Retina (tissue), 1 donor: ENCODE results near the gene TMEM184B.
A peak's percentile ranks its signal among the peaks of the same experiment; 100 is the strongest.

ENCODE experiments used
- DNase-seq: peaks from one replicate; pipeline ENCODE4 v3.0.0-alpha.2; 2016

TMEM184B gene

DNA sequence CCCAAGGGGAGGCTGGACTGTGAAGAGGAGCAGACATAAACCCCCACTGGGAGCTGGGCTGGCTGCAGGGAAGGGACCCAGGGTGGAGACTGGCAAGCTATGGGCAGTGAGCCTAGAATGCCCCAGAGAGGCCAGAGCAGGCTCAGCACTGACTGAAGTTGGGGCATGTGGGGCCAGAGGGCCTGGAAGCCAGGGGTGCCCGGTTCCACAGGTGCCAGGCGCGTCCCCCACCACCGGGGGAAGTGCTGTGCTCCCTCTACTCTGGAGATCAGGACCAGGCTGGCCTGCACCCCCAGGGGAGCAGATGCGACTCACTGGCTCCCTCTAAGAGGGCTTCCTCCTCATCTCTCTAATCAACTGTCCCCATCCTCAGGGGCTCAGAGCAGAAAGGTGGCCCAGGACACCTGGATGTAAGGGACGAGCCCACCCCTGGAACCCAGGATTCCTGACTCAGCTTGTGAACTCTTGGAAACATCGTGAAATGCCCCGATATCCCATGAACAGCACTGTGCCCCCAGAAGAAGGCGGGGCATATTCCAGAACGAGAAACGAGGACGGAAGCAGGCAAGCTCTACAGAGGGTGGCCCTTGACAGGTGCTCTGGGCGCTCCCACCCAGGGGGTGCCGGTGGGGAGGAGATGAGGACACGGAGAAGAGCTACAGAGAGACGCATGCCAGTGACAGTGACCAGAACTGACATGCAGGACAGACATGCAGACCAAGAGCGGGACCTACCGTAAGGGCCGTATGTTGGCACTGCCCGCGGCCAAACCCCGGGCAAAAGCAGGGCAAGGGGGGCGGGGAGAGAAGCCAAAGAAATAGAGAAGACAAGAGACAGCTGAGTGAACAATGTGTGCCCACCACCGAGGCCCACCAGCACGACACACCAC lies 50.7 kb downstream of the TMEM184B start:
- DNase-seq, result no peak

DNA sequence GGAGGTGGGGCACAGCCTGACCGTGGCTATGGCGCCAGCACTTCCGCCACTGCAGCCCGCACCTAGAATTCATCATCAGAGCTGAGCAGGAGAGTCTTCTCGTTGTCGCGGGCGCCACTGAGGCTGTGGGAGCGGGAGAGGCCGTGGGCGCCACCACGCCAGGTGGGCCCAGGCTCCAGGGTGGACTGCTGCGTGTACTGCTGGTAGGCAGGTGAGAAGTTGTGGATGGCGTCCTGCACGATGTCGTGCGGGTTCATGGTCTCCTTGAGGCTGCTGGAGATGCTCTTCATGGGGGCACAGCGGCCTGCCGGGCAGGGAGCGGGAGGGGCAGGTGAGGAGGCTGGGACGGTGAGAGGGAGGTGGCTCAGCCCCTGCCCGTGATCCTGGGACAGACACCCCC lies 51.4 kb downstream of the TMEM184B start:
- no peak for DNase-seq

DNA sequence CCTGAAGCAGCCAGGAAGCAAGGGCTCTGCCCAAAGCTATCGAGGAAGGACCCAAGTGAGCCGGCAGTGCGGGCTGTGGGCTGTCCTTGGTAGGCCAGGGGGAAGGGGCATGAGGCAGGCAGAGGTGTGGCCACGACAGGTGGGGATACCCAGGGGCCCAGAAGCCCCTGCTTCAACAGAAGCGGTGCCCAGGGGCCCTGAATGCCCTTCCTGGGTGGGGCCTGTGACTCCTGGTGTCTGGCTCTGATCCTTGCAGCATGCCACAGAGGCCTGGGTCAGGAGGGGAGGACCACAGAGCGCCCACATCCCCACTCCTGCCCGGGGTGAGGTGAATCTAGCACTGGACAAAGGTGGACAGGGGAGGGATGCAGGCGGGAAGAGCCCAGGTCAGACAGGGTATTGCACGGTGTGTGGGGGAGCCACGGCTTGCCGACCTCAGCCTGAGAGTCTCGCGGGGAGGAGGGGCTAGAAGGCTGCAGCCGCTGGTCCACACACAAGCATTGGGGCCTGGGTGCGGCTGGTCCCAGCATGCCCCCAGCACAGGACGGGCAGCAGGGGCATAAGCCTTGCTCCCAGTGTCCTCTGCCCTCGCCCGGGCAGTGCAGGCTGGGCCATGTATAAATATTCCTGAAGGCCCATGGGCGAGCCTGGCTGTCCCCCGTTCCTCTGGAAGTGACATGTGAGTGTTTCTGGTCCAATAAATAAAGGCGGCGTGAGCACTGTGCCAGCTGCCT lies 52.0 kb downstream of the TMEM184B start:
- DNase-seq, result no peak

DNA sequence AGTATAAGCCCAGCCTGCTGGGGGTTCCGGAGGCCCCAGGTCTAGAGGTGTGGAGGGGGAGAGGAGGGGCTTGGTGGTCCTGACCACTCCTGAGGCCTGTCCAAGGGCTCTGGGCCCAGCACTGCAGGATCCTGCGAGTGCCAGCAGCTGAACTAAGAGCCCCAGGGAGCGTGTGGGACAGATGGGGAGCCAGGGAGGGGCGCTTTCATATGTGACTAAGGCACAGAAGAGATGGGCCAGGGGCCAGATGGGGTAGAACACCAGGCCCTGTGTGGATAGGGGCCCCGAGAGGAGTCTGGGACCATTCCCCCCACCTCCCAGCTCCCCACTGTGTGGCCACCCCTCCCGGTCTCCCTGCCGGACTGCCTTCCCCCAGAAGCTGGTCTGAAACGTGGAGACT lies 52.6 kb downstream of the TMEM184B start:
- DNase-seq, result no peak

DNA sequence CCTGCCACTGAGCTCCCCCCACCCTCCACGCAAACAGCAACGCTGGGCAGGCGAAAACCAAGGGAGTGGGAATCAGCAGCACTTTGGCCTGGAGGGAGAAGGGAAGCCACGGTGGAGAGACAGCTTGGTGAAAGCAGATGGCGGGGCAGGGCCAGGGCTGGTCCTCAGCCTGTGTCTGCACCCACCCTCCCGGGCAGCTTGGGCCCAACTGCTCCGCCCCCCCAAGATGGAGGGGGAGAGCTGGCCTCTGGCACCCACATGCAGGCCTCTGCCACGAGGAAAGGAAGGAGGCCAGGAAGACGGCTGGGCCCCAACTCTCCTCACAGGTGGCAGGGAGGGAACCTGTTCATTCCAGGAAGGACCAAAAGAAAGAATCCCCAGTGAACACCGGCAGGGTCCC lies 53.2 kb downstream of the TMEM184B start:
- peak; percentile 48 for DNase-seq

DNA sequence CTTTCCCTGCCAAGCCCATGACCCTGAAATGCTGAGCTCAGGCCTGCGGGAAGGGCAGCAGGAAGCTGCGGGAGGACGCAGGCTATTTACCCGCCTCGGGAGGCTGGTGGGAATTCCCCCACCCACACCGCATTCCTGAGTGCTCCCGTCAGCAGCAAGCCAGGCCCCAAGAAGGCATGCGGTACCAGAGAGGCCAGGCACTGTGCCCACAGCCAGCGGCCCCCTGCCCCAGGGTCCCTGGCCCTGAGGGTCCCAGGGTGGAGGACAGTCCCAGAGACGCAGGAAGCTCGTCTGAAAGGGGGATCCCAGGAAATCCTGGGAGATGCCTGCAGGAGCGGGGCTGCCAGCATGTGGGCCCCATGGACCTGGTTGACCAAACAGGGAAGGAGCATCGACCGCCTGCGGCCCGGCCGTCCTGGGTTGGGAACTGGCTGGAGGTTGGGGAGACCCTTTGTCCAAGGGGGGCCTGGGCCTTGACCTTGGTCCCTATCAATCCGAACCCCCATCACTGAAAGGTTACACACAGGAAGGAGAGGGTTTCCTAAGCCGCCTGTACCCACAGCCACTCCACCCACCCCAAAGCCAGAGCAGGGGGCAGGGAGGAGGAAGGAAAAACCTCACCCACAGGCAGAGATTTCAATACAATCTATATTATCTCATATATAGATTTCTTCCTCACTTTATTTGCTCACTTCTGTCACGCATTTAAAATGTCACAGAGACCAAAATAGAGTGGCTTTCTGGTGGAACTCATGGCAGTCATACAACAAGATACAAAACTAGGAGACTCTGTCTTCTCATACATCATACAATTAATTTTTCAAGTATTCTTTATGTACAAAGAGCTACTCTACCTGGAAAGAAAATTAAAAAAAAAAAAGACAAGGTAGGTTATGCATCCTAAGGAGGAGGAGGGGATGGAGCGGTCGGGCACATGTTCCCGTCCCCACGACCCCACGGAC lies 53.9 kb downstream of the TMEM184B start:
- peak; percentile 69 for DNase-seq

DNA sequence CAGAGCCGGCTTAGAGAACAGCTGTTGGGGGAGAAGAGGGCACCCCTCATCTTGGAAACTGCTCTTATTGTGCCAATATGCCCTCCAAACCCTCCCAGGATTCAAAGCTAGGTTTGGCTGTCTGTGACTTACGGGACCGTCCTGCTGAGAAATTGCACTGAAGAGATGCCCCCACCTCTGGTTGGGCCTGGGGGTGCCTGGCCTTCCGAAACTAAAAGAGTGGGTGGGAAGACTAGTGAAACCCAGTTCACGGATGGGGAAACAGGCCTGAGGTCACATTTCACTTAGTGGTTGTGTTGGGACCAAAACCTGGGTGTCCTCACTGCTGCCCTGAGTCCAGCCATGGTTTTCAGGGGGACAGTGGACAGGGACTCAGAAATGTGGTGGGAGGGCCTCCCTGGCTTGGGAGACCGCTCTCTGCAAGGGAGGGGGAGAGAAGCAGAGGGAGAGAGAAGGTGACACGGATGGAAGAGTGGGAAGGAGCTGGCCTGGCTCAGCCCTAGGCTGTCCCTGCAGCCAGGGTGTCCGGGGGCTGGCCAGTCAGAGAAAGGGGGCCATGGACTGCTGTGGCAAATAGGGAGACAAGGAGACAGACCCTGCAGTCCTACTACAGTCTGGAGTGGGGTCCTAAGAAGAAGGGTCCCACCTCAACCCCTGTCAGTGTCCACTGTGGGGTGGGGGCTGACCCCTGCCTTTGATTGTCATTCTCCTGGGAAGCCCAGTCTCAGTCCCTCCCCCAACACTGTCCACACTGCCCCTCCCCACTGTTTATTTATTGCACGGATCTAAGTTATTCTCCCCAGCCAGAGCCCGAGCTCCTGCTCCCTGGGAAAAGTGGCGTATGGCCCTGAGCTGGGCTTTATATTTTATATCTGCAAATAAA lies 57.4 kb downstream of the TMEM184B start:
- no peak for DNase-seq

DNA sequence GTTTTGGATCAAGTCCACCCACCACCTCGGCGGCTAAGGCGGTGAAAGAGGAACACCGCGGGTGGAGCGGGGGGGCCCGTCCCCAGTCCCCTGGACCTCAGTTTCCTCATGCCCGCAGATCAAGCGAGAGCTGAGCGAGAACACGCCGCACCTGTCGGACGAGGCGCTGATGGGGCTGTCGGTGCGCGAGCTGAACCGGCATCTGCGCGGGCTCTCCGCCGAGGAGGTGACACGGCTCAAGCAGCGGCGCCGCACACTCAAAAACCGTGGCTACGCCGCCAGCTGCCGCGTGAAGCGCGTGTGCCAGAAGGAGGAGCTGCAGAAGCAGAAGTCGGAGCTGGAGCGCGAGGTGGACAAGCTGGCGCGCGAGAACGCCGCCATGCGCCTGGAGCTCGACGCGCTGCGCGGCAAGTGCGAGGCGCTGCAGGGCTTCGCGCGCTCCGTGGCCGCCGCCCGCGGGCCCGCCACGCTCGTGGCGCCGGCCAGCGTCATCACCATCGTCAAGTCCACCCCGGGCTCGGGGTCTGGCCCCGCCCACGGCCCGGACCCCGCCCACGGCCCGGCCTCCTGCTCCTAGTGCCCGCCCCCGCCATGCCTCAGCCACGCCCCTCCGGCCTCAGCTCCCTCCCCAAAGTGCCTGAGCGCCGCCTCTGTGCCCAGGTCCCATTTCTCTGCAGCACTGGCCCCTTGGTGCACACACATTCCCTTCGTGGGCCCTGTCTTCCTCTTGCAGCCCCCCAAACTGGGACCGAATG lies 58.3 kb downstream of the TMEM184B start:
- peak; percentile 79 for DNase-seq

DNA sequence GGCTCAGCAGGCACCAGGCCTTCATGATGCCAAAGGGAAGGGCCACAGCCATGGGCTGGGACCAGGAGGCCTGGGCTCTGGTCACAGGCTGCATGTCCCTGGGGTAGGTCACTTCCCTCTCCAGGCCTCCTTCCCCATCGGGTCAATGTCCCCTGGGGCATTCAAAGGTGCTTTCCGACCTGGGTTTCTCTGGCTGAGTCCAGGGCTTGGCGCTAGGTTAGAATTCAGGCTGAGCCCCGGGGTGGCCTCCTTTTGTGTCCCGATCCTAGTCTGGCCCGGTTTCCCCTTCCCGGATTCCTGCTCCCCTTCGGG lies 58.9 kb downstream of the TMEM184B start:
- DNase-seq, result no peak

DNA sequence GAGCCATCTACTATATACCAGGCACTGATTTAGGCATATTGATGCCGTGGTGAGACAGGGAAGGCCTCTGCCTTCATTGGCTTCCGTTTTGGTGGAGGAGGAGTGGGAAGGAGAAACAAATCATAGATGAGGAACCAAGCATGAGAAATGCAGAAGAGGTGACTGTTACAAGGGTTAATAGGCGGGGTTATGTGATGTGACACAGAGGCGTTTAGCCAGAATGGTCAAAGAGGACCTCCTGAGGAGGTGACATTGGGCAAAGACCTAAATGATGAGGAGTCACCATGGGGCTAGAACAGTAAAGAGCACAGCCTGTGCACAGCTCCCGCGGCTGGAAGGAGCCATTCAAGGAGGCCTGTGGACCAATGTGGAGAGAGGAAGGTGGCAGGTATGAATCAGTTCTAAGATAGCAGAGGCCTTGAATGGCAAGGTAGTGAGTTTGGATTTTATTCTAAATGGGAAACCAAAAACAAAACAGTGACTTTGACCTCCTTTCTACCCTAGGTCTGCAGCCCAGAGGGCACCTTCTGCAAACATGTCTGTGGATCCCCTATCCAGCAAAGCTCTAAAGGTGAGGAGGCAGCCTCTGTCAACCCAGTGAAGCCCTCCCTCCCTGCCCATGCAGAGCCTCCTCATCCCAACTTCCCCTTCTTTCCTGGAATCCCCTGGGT lies 59.4 kb downstream of the TMEM184B start:
- DNase-seq, result peak; percentile 11

DNA sequence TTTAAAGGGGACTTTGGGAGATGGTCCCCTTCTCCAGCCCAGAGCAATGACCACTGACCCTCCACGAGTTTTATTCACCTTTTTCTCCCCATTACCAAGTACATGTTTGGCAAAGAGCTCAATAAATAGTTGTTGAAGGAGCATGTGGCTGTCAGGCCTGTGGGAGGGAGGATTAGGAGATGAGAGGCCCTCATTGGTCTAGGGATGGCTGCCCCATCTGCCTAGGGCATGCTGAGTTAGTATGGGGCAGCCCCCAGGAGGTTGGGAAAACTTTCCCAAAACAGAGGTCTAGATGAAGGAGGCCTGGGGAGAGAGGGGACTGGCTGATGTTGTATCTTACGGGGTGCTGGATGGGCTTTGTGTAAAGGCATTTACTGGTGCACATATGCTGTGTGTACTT lies 60.4 kb downstream of the TMEM184B start:
- no peak for DNase-seq

DNA sequence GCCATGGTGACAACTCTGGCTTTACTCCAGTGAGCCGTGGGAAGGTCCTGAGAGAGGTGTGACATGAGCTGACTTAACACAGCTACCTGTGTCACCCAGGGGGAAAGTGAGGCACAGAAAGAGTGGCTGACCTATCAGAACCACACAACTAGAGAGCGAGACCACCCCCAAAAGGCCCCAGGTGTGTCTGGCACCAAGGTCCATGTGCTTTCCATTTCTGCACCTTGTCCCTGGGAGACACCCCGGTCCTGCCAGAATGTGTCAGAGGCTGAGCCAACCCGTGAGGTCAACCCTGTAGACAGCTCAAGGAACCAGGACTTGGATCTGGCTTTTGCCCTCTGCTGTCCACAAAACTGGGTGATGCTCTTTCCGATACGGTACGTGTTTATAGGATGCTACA lies 61.3 kb downstream of the TMEM184B start:
- DNase-seq, result no peak

DNA sequence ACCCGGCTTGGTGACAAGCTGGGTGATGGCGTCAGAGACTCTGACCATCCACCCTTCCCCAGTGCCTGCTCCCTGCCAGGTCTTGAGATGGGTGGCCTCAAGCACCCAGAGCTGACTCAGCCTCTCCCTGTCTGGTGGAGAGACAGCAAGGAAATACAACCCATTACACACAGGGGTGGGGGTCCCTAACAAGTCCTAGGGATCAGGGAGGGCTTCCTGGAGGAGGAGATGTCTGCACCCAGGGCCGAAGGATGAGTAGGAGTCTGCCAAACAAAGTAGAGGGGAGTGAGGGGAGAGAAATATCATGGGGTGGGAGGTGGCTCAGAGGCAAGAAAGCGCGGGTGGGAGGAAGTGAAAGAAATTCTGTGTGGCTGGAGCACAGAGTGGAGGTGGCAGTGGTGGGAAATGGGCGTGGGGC lies 64.2 kb downstream of the TMEM184B start:
- no peak for DNase-seq

DNA sequence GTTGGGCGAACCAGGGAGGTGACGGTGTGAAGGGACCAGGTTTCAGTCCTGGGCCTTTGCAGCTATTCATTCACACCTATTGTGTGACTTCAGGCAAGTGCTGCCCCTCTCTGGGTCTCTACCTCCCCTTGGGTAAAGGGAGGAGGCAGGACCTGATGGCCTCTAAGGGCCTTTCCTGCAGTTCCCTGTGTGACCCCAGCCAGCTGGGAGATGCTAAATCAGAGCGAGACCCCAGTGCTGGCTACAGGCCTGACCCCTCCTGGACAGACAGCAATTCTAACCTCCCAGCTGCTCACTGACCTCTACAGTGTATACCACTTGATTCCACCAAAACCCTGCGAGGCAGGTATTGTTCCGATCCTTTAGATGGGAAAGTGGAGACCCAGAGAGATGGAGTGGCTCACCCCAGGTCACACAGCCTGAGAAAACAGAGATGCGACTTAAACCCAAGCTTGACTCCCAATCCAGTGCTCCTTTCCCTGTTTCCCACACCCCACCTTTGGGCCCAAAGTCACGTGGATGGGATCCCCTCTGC lies 64.8 kb downstream of the TMEM184B start:
- DNase-seq, result no peak

DNA sequence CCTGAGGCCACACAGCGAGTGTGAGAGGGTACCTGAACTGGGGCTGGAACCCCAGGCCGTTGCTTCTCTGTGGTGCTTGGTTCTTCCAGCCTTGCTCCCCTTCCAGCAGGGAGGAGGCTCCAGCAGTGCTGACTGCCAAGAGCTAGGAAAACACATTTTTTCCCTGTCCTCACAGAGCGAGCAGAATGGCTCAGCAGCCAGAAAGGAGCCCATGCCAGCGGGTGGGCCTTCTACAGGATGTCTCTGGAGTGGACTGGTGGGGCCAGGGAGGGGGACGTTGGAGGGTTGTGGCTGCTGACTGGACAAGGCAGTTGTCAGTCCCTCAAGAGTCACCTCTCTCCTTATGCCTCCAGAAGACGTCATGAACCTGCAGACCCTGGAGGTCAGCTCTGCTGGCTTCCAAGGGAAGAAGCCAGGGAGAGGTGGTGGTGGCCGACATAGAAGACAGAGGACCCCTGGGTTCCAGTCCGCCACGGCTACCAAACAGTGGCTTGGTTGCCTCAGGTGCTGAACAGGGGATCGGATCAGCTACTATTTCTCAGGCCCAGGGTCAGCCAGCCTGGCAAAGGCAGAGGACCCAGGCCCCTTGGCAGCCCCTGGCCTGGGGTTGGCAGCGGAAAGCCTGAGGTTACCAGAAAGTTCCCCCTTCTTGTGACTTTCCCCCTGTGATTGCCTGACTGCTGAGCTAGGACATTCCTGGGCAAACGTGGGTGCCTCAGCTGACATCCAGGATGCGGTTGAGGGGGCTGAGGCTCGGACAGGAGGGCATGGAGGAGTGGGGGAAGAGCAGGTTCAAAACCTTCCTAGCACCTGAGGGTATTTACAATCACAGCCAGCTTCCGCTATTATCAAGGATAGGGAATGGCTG lies 67.3 kb downstream of the TMEM184B start:
- no peak for DNase-seq

DNA sequence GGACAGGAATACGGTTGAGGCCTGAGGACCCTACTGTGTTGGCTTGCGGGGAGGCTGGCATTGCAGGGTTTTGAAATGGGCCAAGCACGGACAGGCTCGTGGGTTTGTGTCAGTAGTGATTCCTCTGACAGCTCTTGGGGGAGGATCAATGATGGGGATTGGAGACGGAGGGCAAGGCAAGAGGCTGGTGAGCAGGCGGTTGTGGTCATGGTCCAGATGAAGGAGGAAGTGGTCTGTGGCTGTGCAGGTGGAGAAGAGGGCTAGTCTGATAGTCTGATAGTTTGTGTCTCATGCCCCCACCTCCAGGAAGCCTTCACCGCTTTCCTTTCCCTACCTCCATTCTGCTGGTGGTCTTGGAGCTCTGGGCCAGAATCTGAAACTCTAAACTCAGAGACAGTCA lies 68.0 kb downstream of the TMEM184B start:
- no peak for DNase-seq

DNA sequence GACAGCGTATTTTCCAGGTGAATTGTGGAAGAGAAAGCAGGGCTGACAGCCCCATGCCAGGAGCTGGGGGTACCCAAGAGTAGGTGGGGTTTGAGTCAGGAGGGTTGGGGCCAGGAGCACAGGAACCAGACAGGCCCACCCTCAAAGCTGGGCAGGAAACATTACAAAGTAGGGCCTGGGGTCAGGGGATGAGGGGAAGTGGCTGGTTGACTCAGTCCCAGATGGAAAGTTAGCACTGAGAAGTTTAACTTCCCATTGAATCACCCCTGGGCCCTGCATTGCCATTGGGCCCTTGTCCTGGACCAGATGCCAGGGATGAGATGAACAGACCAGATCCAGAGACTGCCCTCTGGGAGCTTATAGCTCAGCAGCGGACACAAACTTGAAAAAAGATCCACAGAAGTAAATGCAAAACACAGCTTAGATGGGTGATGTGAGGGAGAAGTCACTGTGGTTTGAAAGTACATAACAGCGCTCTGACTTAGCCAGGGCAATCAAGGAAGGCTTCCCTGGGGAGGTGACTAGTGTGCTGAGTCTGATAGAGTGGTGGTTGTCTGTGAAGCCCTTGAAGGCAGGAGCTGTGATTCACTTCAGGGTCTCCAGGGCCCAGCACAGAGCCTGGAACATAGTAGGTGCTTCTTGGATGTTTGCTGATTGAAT lies 68.8 kb downstream of the TMEM184B start:
- DNase-seq, result no peak

DNA sequence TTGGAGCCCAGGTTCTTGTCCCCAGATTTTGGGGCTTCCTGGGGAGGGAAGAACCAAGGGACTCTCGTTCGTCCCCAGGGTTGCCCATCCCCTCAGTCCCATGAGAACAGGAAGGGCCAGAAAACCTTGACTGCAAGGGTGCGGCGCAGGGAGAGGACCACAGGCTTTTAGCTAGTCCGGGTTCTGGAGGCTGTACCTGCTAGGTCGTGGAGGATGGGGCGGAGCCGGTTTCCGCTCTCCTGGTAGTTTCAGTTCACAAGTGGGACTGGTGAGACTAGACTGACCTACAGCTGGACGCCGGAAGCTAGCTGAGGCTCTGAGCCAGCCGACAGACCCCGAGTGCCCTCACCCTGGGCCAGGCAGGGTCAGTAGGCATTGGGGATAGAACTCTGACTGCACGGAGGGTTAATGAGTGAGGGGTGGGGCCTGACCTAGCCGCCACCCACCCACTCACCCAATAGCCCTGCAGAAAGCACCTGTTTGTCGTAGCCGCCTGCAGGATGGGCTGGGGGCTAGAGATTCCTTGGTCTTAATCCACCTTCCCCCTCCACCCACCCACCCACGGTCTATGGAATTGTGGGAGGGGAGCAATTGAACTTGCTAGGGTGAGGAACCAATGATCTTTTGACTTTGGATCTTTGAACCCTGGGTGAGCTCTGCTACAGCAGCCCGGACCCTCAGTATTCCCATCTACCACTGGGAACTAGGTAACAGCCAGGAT lies 69.6 kb downstream of the TMEM184B start:
- peak; percentile 57 for DNase-seq
